ENCODE results near the gene ESR1.

DNA sequence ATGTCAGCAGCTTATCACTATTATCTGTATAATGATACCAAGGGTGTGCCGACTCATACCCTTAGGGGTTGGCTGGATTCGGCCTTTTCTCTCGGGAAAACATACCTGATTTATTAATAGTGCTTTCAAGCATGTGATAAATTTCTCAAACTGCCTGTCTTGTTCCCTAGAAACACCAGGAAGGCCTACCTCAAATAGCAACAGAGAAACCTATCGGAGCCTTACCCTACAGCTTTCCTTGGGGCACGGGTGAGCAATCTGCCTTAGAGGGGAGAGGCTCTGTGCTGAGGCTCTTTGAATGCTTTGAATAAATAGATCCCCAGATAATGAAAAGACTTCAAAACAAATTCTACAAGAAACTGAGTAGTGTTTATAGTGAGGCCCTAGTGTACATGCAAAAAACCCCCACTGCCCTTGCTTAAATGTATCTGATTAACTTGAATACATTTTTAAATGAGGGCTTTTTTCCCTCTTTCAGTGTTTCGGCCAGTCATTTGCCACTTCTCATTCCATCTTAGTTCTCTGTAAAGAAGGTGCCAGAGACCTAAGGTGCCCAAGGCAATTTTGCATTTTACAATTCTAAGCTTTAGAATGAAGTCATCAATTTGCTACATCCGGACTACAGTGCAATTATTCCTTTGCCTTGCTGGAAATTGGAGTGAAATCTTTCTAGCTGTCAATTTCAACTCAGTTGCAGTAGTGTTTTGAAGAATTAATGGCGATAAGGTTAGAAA is 320.1 kb downstream of the ESR1 start:
- no peak for TF ChIP-seq GATA2 (IDR thresholded peaks at IDR 0.05; ENCODE audit: insufficient read depth, insufficient read length, low read depth, low read length)
- TF ChIP-seq EZH2 (IDR thresholded peaks at IDR 0.05; ENCODE audit: borderline replicate concordance, low read depth, low read length, severe bottlenecking): no peak
- TF ChIP-seq, protein P1, sequence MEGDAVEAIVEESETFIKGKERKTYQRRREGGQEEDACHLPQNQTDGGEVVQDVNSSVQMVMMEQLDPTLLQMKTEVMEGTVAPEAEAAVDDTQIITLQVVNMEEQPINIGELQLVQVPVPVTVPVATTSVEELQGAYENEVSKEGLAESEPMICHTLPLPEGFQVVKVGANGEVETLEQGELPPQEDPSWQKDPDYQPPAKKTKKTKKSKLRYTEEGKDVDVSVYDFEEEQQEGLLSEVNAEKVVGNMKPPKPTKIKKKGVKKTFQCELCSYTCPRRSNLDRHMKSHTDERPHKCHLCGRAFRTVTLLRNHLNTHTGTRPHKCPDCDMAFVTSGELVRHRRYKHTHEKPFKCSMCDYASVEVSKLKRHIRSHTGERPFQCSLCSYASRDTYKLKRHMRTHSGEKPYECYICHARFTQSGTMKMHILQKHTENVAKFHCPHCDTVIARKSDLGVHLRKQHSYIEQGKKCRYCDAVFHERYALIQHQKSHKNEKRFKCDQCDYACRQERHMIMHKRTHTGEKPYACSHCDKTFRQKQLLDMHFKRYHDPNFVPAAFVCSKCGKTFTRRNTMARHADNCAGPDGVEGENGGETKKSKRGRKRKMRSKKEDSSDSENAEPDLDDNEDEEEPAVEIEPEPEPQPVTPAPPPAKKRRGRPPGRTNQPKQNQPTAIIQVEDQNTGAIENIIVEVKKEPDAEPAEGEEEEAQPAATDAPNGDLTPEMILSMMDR (IDR thresholded peaks at IDR 0.05; ENCODE audit: extremely low read depth in 1 of 2, insufficient read depth in 1 of 2, low read depth in 1 of 2, low read length in 2 of 2): no peak
- TF ChIP-seq POLR2AphosphoS5 (IDR thresholded peaks at IDR 0.05; ENCODE audit: insufficient read depth, low read depth, low read length): no peak
- TF ChIP-seq POLR2A (IDR thresholded peaks at IDR 0.05; ENCODE audit: low read depth, low read length): no peak
- TF ChIP-seq, protein P2, sequence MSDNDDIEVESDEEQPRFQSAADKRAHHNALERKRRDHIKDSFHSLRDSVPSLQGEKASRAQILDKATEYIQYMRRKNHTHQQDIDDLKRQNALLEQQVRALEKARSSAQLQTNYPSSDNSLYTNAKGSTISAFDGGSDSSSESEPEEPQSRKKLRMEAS (IDR thresholded peaks at IDR 0.05; ENCODE audit: insufficient read depth, insufficient read length): no peak
- no peak for TF ChIP-seq FOS (IDR thresholded peaks at IDR 0.05; ENCODE audit: borderline replicate concordance, insufficient read depth, low read length)
- TF ChIP-seq MYC (IDR thresholded peaks at IDR 0.05; ENCODE audit: low read depth, low read length): no peak
